PC-3 (cell line): ENCODE measurements around the gene C1orf116. TPM values are rescaled to one million over a fixed set of nuclear protein-coding genes. Genes with fewer than 3 reads are reported as not detected.
A peak's percentile ranks its signal among the peaks of the same experiment; 100 is the strongest.

Source experiments
- ATAC-seq: fragments of 200-7000 bp; cut with Tn5 transposase; 2 replicates; pipeline ENCODE4 v1.9.1; 2020; ENCODE audit warnings: mild to moderate bottlenecking, moderate library complexity
- BruUV-seq: library from RNA; stranded (reverse); fragments of 400-500 nt; replicated peaks from 2 replicates; lab custom pipeline; 2021; lab: Mats Ljungman, UMichigan
- CTCF ChIA-PET: fragments of 300-600 bp; sonication (Branson Sonifier 250); formaldehyde crosslinking; loops from one replicate; lab custom pipeline; 2022; ENCODE audit warnings: antibody characterized with exemption; lab: Charles Lee
- POLR2A ChIA-PET: fragments of 300-600 bp; sonication (Branson Sonifier 250); formaldehyde crosslinking; loops from one replicate; lab custom pipeline; 2022; ENCODE audit warnings: antibody characterized with exemption; ENCODE audit not compliant: unreplicated experiment; lab: Charles Lee
- DNase-seq: peaks from one replicate; pipeline ENCODE4 v3.0.0-alpha.2; 2015
- H2AFZ ChIP-seq: fragments of 300-600 bp; sonication (generic); 2 replicates; pipeline ENCODE4 v1.6.0; 2016; ENCODE audit warnings: antibody characterized with exemption, low read length
- H3F3A ChIP-seq: fragments of 300-600 bp; sonication (generic); one replicate; pipeline ENCODE4 v1.6.0; 2017; ENCODE audit warnings: antibody characterized with exemption, low read length, control low read depth, mild to moderate bottlenecking; ENCODE audit not compliant: unreplicated experiment
- H3K27ac ChIP-seq: fragments of 300-600 bp; sonication (generic); 2 replicates; pipeline ENCODE4 v1.5.1; 2016; ENCODE audit warnings: mild to moderate bottlenecking, low read length
- H3K27me3 ChIP-seq: fragments of 300-600 bp; sonication (generic); 2 replicates; pipeline ENCODE4 v1.6.1; 2016; ENCODE audit warnings: low read length, mixed read lengths
- H3K36me3 ChIP-seq: fragments of 300-600 bp; sonication (generic); 2 replicates; pipeline ENCODE4 v1.6.1; 2016; ENCODE audit warnings: low read depth, mixed run types, low read length, mixed read lengths
- H3K4me1 ChIP-seq: fragments of 300-600 bp; sonication (generic); 2 replicates; pipeline ENCODE4 v1.5.1; 2016; ENCODE audit warnings: low read length; ENCODE audit not compliant: insufficient read depth
- H3K4me2 ChIP-seq: fragments of 300-600 bp; sonication (generic); 2 replicates; pipeline ENCODE4 v1.6.0; 2016; ENCODE audit warnings: low read length
- H3K4me3 ChIP-seq: fragments of 300-600 bp; sonication (generic); 2 replicates; pipeline ENCODE4 v1.5.1; 2016; ENCODE audit warnings: mild to moderate bottlenecking, low read length, mixed read lengths
- H3K79me2 ChIP-seq: fragments of 300-600 bp; sonication (generic); 2 replicates; pipeline ENCODE4 v1.6.1; 2017; ENCODE audit warnings: low read length, mixed read lengths
- H3K9ac ChIP-seq: fragments of 300-600 bp; sonication (generic); 2 replicates; pipeline ENCODE4 v1.6.0; 2016; ENCODE audit warnings: mild to moderate bottlenecking, low read length
- H3K9me2 ChIP-seq: fragments of 300-600 bp; sonication (generic); replicated peaks from 2 replicates; pipeline ENCODE4 v1.6.1; 2016; ENCODE audit warnings: mixed run types, low read length, mixed read lengths
- H3K9me3 ChIP-seq: fragments of 300-600 bp; sonication (generic); 2 replicates; pipeline ENCODE4 v1.6.1; 2016; ENCODE audit warnings: low read length, mixed read lengths
- H4K20me1 ChIP-seq: fragments of 300-600 bp; sonication (generic); 2 replicates; pipeline ENCODE4 v1.6.1; 2016; ENCODE audit warnings: low read length, mixed read lengths
- EZH2 ChIP-seq: fragments of 300-600 bp; sonication (generic); IDR thresholded peaks from one replicate; pipeline ENCODE4 v1.6.1; 2017; ENCODE audit warnings: antibody characterized with exemption, mild to moderate bottlenecking, low read length; ENCODE audit not compliant: unreplicated experiment
- EZH2phosphoT487 ChIP-seq: fragments of 300-600 bp; sonication (generic); IDR thresholded peaks from 2 replicates; pipeline ENCODE4 v1.6.1; 2018; ENCODE audit warnings: mild to moderate bottlenecking, antibody characterized with exemption, low read length, borderline replicate concordance
- intact Hi-C: fragments of 100-400 bp; cut with micrococcal nuclease; formaldehyde crosslinking; loops from 2 replicates; pipeline ENCODE4 v1.9.0; 2023
- total RNA-seq: library from RNA; depleted of rRNA; stranded (reverse); fragments of >200 nt; gene quantifications from 2 replicates; pipeline ENCODE4 v1.2.3, GENCODE V29; 2014
- TF ChIP-seq, protein P1 (sequence below): fragments of 300-600 bp; sonication (generic); conservative IDR thresholded peaks from 2 replicates; pipeline ENCODE4 v1.5.1; 2017; ENCODE audit warnings: antibody characterized with exemption, low read depth, mild to moderate bottlenecking, low read length

The C1orf116 gene
- total RNA-seq, 1 experiment from 2014 or later = 34.9 TPM

DNA sequence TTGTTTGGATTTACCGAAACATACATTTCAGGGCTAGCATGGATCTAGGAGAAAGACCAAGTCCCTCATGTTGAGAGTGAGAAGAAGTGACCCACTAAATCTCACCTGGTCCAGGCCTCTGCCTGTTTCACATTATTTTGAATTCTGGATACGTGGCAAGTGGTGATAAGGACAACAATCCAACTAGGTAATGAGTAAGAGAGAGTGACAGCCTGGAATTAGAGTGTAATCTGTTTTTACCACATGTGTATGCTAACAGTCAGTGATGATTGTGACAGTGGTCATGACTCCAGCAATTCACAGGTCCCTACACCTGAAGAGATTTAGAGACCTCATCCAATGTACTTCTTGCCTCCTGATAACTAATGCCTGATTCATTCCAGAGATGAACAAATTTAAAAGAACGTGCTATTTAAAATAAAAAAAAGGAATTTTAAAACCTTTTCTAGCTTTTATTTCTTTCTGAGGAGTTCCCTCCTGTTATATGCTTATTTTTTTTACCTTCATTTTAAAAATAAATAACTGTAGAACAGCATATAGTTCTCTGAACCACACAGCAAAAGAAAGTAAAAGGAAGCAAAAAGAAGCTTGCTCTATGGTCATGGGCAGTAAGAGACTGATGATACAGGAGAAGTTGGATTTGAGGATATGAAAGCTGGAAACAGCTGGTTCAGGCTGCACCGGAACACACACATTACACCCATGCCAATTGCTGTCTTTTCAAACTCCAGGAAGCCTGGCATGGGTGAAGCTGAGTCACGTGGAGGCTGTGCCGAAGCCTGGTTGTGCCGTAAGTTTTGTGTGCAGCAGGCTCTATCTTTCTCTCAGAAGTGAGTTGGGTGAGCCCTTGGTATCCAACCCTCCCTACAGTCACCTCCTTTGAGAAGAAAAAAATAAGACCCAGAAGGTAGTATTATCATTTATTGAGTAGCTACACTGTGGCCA lies 14.7 kb downstream of the C1orf116 start:
- Histone ChIP-seq H3K4me3 (no peak overlapping the region), H3K9me3 (no peaks in the 10 kb centered on the region), H3K79me2 (peaks cover 18% of the 10 kb centered on the region), H4K20me1 (no peaks in the 10 kb centered on the region), H2AFZ (no peak overlapping the region), H3K9me2 (no peaks in the 10 kb centered on the region), H3K27ac (peak overlapping the region; percentile 95), H3K4me2 (peak overlapping the region; percentile 38), H3K4me1 (peaks cover 55% of the 10 kb centered on the region), H3K36me3 (peaks cover 14% of the 10 kb centered on the region; the same call in 1 of the 2 replicates), H3K9ac (peak overlapping the region; percentile 86), H3F3A (peaks cover 17% of the 10 kb centered on the region), H3K27me3 (no peaks in the 10 kb centered on the region)
- peak; percentile 97 for DNase-seq
- intact Hi-C loops = loop anchor here (1.0 kb wide), 1 partner anchor 9 kb away; no protein-coding TSS in a partner anchor
- TSS peak; percentile 1 for BruUV-seq
- ATAC-seq = peak; percentile 50
- ChIA-PET CTCF (interaction anchor here (0.5 to 3.7 kb wide), 3 partner anchors 14 to 106 kb away, joined by 3 to 22 read pairs (median 5); no protein-coding TSS in a partner anchor), POLR2A (interaction anchor here (0.6 to 5.8 kb wide), 6 partner anchors 8 to 35 kb away, joined by 4 to 97 read pairs (median 5); partner anchors contain the start of gene C1orf116)
- TF ChIP-seq EZH2 = no peak
- no peak for TF ChIP-seq EZH2phosphoT487
- TF ChIP-seq, protein P1, sequence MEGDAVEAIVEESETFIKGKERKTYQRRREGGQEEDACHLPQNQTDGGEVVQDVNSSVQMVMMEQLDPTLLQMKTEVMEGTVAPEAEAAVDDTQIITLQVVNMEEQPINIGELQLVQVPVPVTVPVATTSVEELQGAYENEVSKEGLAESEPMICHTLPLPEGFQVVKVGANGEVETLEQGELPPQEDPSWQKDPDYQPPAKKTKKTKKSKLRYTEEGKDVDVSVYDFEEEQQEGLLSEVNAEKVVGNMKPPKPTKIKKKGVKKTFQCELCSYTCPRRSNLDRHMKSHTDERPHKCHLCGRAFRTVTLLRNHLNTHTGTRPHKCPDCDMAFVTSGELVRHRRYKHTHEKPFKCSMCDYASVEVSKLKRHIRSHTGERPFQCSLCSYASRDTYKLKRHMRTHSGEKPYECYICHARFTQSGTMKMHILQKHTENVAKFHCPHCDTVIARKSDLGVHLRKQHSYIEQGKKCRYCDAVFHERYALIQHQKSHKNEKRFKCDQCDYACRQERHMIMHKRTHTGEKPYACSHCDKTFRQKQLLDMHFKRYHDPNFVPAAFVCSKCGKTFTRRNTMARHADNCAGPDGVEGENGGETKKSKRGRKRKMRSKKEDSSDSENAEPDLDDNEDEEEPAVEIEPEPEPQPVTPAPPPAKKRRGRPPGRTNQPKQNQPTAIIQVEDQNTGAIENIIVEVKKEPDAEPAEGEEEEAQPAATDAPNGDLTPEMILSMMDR = no peak

DNA sequence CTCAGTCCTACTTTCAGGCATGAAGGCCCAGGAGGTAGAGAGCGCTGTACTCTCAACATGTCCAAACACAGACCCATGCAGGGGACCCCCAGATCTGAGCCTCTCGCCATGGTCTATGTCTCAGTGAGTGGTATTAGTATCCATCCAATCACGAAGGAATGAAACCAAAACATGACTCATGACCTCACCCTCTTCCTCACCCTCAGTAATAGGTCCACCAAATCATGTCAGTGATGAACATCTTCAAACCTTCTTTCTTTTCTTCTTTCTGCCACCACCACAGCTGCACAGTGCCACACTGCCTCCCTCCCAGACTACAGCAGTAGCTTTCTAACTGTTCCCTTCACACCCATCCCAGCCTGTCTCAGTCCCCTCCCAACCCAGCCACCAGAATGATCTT lies 16.8 kb downstream of the C1orf116 start:
- Histone ChIP-seq H3K79me2 (peaks cover 5% of the 10 kb centered on the region), H3K4me2 (no peak overlapping the region), H3F3A (peaks cover 11% of the 10 kb centered on the region), H3K36me3 (no peaks in the 10 kb centered on the region), H3K9me3 (no peaks in the 10 kb centered on the region), H3K9me2 (no peaks in the 10 kb centered on the region), H3K27ac (no peak overlapping the region), H2AFZ (no peak overlapping the region), H4K20me1 (no peaks in the 10 kb centered on the region), H3K9ac (no peak overlapping the region), H3K27me3 (no peaks in the 10 kb centered on the region), H3K4me1 (peaks cover 34% of the 10 kb centered on the region), H3K4me3 (no peak overlapping the region)
- ChIA-PET CTCF (no interaction called here), POLR2A (no interaction called here)
- DNase-seq = no peak
- TF ChIP-seq EZH2 = no peak
- TF ChIP-seq, protein P1 = no peak
- no peak for TF ChIP-seq EZH2phosphoT487
- ATAC-seq = no peak
- BruUV-seq = no TSS peak
- intact Hi-C loops = no loop called here

DNA sequence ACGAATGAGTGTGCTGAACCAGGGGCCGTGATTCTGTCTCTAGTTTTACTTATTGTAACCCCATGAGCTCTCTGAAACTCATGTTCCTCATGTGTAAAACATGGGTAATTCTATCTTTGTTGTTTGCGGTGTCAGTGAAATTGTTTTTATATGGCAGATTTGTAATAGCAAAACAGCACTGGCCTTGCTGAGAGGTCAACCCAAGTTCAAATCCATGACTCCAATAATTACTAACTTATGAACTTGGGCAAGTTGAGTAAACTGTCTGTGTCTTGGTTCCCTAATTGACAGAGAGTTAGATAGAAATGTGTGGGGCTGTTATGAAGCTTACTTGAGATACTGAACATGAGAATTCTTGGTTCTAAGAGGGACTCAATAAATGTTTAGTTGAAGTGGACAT lies 17.8 kb downstream of the C1orf116 start:
- Histone ChIP-seq H3K79me2 (peaks cover 5% of the 10 kb centered on the region), H4K20me1 (no peaks in the 10 kb centered on the region), H3K4me2 (no peak overlapping the region), H3K4me3 (no peak overlapping the region), H3K9me3 (no peaks in the 10 kb centered on the region), H3K27ac (no peak overlapping the region), H3K27me3 (no peaks in the 10 kb centered on the region), H3K36me3 (no peaks in the 10 kb centered on the region), H3K9me2 (no peaks in the 10 kb centered on the region), H2AFZ (no peak overlapping the region), H3K4me1 (peaks cover 24% of the 10 kb centered on the region), H3K9ac (no peak overlapping the region), H3F3A (peaks cover 6% of the 10 kb centered on the region)
- DNase-seq = peak; percentile 1
- POLR2A ChIA-PET = no interaction called here
- intact Hi-C loops = no loop called here
- CTCF ChIA-PET = no interaction called here
- no peak for TF ChIP-seq EZH2
- TF ChIP-seq, protein P1 = no peak
- ATAC-seq = no peak
- no TSS peak for BruUV-seq
